Lower leg skin (tissue), 4 donors: ENCODE results near the gene OGFOD1. TPM values are rescaled to one million over a fixed set of nuclear protein-coding genes. Genes with fewer than 3 reads are reported as not detected.
"Not testable (repeated sequence)": the region's sequence is repeated elsewhere in the genome, so short reads cannot be mapped to it uniquely, and the experiment has no call there.

ENCODE experiments used
- DNase-seq, 2 donors: peaks; one replicate each; pipeline ENCODE4 v3.0.0-alpha.2; 2019; ENCODE audit warnings: low spot score in 2 of 2
- H3K4me3 ChIP-seq: fragments of 200-600 bp; sonication (generic); 2 replicates; pipeline ENCODE4 v1.5.1; 2017; ENCODE audit warnings: mild to moderate bottlenecking, low read depth; ENCODE audit not compliant: poor library complexity, severe bottlenecking
- CTCF ChIP-seq, 3 donors: fragments of 450-650 bp; IDR thresholded peaks; one replicate each; pipeline ENCODE4 v1.5.1; 2016; ENCODE audit warnings: antibody characterized with exemption in 3 of 3, mild to moderate bottlenecking in 3 of 3, moderate library complexity in 2 of 3
- POLR2A ChIP-seq, 2 donors: fragments of 450-650 bp; IDR thresholded peaks; one replicate each; pipeline ENCODE4 v1.6.1; 2016 to 2017; ENCODE audit warnings: antibody characterized with exemption in 2 of 2, mild to moderate bottlenecking in 1 of 2, moderate library complexity in 1 of 2
- WGBS, 2 donors: methylation state at CpG; one replicate each; pipeline ENCODE4 v1.1.5; 2018; 5-methylcytosine and 5-hydroxymethylcytosine counted together
- intact Hi-C: fragments of 100-400 bp; cut with DNase I; formaldehyde crosslinking; loops from one replicate; pipeline ENCODE4 v1.15.0; 2023; ENCODE audit warnings: low total_unique reads
- total RNA-seq, 4 donors: library from RNA; depleted of rRNA; stranded (reverse); fragments of >200 nt; gene quantifications; one replicate each; pipeline ENCODE4 v1.1.0, GENCODE V29; 2016

The OGFOD1 gene
- total RNA-seq, 4 donors from 2014 or later = 17.0 to 42.2 (median 34.6) TPM

- DNase-seq = no peak
- intact Hi-C loops = no loop called here
- H3K4me3 ChIP-seq = no peak overlapping the region
- 81 to 89% methylated on average over 5 of the region's 5 CpGs for WGBS, 2 donors
- TF ChIP-seq POLR2A (IDR thresholded peaks at IDR 0.05) = no peak
Measured at GRCh38 chr16:56482683-56483236, 31.4 kb downstream of the OGFOD1 start.

- no peak overlapping the region for H3K4me3 ChIP-seq
- TF ChIP-seq POLR2A (IDR thresholded peaks at IDR 0.05) (no peak), CTCF (IDR thresholded peaks at IDR 0.05) (no peak)
- intact Hi-C loops = no loop called here
- no peak for DNase-seq
Measured at GRCh38 chr16:56483394-56483793, 32.0 kb downstream of the OGFOD1 start.

- intact Hi-C loops = no loop called here
- TF ChIP-seq CTCF (IDR thresholded peaks at IDR 0.05) (no peak), POLR2A (IDR thresholded peaks at IDR 0.05) (no peak)
- DNase-seq = no peak
- no peak overlapping the region for H3K4me3 ChIP-seq
- WGBS, 2 donors = 67 to 69% methylated on average over 5 of the region's 5 CpGs
Measured at GRCh38 chr16:56488035-56488434, 36.7 kb downstream of the OGFOD1 start.

- H3K4me3 ChIP-seq, DNase-seq, intact Hi-C loops: not testable (repeated sequence)
- 96 to 100% methylated on average over 1 of the region's 1 CpG for WGBS, 2 donors
Measured at GRCh38 chr16:56488868-56489267, 37.5 kb downstream of the OGFOD1 start.

GRCh38 chr16:56491657-56492261 is 40.4 kb downstream of the OGFOD1 start:
- TF ChIP-seq POLR2A (IDR thresholded peaks at IDR 0.05) (no peak), CTCF (IDR thresholded peaks at IDR 0.05) (no peak)
- intact Hi-C loops = no loop called here
- WGBS, 2 donors = 92 to 95% methylated on average over 4 of the region's 4 CpGs
- DNase-seq = no peak
- H3K4me3 ChIP-seq = no peak overlapping the region

- no peak overlapping the region for H3K4me3 ChIP-seq
- WGBS, 2 donors = 84 to 87% methylated on average over 2 of the region's 2 CpGs
- TF ChIP-seq CTCF (IDR thresholded peaks at IDR 0.05) (no peak), POLR2A (IDR thresholded peaks at IDR 0.05) (no peak)
- no peak for DNase-seq
- intact Hi-C loops = no loop called here
Measured at GRCh38 chr16:56493126-56493525, 41.8 kb downstream of the OGFOD1 start.

GRCh38 chr16:56493815-56494214 is 42.5 kb downstream of the OGFOD1 start:
- intact Hi-C loops = no loop called here
- TF ChIP-seq CTCF (IDR thresholded peaks at IDR 0.05) (no peak), POLR2A (IDR thresholded peaks at IDR 0.05) (no peak)
- no peak overlapping the region for H3K4me3 ChIP-seq
- 78 to 81% methylated on average over 1 of the region's 1 CpG for WGBS, 2 donors
- DNase-seq = no peak
